GM21576 (cell line): ENCODE results near the gene UPK3B.
A peak's percentile ranks its signal among the peaks of the same experiment; 100 is the strongest.
"Not testable (repeated sequence)": the region's sequence is repeated elsewhere in the genome, so short reads cannot be mapped to it uniquely, and the experiment has no call there.

Experiments used
- ATAC-seq: cut with Tn5 transposase; IDR thresholded peaks from one replicate; pipeline ENCODE4 v1.9.1; 2021; ENCODE audit warnings: mild to moderate bottlenecking, moderate library complexity; ENCODE audit not compliant: unreplicated experiment

The UPK3B gene

DNA sequence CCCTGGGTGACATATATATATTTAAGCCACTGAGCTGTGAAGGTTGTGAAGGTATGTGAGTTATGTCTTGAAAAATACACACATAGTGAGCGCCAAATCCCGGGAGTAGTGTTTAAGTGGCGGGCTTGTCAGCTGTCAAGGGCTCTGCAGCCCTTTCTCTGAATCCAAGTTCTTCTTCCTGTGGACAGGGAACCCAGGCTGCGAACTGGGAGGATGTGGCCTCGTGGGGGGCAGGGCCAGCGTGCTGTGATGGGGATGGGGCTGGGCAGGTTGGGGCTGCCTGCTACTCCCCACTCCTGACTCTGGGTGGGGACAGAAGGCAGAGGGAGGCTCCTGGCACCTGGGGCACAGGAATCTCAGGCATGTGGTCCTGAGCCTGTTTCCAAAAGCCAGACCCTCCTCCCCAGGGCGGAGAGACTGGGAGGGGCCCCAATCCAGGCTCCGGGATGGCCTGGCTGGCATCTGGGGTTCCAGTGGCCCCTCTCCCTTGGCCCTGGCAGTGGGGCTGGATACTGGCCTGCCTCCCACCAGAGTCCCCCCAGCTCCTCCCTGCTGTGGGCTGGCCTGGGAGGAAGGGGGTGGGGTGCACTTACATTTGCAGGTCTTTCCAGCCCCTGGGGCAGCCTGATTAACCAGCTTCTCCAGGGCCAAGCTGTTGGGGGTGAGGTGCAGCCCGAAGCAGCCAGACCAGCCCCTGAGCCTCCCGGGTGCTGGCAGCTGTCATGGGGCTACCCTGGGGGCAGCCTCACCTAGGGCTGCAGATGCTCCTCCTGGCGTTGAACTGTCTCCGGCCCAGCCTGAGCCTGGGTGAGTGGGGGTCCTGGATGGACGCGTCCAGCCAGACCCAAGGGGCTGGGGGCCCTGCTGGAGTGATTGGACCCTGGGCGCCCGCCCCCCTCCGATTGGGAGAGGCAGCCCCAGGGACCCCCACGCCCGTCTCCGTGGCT lies at the start of gene UPK3B:
TSS of gene UPK3B (plus strand) at position 622 of the 947 bp plus-strand sequence. CDS start at position 723, 101 bp downstream.
- no peak for ATAC-seq

GRCh38 chr7:76460767-76461166 lies 49.6 kb upstream of the UPK3B start:
- not testable (repeated sequence) for ATAC-seq

DNA sequence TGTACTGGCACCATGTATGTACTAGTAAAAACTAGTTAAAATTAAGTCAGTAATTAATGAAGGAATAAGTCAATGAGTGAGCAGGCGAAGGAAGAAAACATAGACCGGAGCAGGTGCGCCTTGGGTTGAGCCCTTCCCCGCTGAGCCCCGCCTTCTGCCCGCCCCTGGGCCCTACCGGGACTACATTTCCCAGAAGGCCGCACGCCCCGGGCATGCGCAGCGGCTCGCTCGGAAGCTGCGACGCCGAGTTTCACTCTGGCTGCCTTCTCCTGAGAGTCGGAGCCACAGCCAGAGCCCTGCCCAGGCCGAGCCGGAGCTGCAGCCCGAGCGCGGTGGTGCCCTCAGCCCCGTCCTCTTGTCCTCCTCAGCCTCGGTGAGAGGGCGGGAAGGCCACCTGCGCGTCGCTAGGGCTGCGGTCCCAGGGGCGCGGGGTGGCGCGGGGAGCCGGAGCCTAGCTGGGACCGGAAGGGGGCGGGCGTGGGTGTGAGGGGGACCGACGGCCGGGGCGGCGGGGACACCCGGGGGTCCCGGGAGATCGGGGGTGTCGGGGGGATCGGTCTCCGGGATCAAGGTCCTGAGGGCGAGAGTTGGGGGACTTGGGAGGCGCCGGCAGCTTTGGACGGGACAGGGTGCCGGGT lies 48.8 kb upstream of the UPK3B start, which contains the start of gene DTX2:
TSS of gene DTX2 (plus strand) at position 246 of the 638 bp plus-strand sequence. CDS start 18,801 bp downstream, outside the sequence.
- ATAC-seq = peak; percentile 96

- ATAC-seq = peak; percentile 30
These were observed 48.0 kb upstream of the UPK3B start for GRCh38 chr7:76462271-76462882.

DNA sequence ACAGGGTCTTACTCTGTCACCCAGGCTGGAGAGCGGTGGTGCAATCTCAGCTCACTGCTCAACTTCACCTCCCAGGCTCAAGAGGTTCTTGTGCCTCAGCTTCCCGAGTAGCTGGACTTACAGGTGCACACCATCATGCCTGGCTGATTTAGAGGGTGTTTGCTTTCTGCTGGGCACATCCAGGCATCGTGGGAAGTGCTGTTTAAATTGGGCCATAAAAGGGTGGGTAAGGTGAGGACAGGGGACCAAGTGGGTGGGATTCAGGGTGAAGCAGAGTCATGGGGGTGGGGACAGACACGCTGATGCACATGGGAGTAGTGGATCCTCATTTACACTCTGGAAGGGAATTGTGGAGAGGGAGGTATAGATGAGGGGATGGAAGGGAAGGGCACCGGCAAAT lies 45.4 kb upstream of the UPK3B start:
- not testable (repeated sequence) for ATAC-seq

DNA sequence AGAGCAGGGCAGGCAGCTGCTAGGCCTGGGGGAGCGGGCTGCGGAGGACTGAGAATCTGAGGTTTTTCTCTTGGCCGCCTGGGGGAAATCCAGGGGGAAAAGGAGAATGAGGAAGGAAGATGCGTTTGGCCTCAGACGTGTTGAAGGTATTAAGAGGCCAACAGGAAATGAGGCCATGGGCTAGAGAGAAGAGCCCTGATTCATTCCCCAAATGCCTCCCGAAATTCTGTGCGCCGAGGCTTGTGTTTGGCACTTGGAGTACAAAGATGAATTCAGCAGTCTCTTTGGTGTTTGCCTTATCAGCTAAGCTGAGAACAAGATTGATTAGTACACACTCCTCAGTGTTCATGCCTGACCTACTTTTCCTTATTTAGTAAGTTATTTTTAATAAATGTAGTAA lies 44.4 kb upstream of the UPK3B start:
- not testable (repeated sequence) for ATAC-seq

DNA sequence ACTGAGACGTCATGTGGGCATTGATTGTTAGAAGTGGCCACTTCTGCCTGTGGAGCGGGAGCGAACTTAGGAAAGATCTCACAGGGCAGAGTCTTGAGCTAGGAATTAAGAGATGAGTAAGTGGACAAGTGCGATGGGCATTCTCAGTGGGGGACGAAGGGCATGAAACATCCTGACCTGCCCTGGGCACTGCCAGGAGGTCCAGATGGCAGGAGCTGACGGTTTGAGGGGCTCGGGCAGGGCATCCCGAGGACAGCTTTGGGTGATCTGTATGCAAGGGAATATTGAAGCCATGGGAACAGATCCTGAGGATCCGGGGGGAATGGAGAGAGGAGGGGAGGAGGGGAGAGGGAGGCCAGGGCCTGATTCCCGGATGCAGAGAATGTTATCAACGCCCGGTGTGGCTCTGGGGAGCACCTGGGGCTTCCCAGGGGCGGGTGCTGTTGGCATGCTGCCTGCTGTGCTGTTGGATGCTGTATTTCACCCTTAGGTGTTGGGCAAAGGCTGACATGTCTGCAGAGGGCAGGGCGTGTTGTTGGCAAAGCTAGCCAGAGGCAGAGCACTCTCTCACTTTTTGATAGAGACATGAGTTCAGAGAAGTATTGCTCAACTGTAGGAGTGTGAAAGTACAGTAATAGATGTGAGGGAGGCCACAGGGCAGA lies 42.5 kb upstream of the UPK3B start:
- ATAC-seq = not testable (repeated sequence)

DNA sequence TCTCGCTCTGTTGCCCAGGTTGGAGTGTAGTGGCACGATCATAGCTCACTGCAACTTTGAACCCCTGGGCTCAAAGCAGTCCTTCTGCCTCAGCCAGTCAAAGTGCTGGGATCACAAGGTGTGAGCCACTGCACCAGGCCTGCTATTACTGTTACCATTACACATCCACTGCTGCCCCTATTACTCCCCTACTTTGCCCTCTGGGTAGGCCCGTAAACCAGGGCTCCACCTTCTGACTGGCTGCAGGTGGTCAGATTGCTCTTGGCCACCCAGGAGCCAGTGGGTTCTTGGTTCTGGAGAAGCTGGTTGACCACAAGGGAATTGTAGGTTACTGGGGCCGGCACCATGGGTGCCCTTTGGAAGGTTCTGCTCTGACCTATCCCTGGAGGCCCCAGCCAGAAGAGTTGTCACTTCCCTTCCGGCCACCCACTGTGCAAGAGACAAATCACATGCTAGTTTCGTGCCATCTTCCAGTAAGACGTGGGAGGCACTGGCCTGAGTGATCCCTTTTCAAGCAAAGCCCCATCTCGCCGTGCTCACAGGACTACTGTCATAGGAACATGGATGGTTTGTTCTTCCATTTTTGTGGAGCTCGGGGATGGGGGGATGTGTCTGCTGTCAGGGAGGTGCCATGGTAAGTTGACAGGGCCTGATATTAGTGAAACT lies 38.7 kb upstream of the UPK3B start:
- not testable (repeated sequence) for ATAC-seq

- not testable (repeated sequence) for ATAC-seq
These were observed 37.3 kb upstream of the UPK3B start for GRCh38 chr7:76473097-76473496.

DNA sequence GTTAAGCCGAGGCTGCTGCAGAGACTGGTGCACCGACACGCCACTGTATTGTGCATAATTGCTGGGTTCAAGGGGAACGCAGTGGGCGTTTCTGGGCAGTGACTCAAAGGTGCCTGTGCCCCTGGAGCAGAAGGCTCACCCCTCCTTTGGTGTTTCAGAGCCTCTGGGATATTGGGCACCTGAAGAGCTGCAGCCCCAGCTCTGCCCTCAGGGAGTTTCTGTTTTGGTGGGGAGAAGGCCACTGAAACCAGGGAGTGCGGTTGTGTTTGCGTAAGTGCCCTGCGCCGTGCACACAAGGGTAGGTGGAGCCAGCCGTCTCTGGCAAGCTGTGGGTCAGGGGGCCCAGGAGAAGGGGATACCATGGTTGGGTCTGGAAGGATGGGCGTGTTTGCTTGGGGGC lies 34.1 kb upstream of the UPK3B start:
- not testable (repeated sequence) for ATAC-seq

DNA sequence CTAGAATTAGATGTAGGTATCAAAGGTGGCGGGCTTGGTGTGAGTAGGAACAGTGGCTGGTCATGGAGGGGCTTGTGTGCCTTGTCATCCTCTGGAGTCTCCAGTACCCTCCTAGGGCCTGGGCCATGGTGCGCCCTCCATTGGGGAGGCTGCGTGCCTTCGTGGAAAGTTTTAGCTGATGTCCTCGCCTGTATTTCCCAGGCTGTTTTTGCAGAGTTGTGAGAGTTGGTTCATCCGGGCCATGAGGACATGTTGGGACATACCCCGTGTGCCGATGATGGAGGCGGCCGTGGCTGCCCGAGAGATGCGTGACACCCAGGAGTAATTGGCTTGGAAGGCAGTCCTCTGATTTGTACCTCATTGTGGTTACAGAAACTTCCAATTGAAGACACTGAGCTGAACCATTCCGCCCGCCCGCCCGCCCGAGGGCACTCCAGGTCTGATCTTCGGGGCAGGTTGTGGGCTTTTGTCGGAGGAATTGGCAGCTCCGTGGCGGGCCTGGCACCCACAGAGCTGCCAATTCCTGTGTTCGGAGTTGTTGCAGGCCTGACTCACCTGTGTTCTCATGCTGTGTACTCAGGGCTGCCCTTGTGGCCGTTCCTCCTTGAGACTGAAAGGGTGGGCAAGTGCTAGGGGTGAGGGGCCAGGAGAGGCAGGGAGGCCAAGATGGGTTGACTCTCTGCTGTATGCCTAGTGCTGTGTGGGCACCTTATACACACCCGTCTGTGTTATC lies 33.4 kb upstream of the UPK3B start:
- ATAC-seq = not testable (repeated sequence)

DNA sequence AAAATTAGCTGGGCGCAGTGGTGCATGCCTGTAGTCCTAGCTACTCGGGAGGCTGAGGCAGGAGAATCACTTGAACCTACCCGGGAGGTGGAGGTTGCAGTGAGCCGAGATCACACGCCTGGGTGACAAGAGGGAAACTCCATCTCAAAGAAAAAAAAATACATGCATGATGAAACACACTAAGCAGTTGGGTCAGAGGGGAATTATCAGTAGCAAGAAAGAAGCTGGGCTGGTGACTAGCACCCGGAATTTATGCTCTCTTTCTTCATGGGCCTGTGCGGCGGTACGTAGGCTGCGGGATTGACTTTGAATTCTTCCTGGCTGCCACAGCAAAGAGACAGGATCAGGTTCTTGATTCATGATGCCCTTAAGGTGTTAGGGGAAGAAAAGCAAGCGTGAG lies 30.7 kb upstream of the UPK3B start:
- not testable (repeated sequence) for ATAC-seq

DNA sequence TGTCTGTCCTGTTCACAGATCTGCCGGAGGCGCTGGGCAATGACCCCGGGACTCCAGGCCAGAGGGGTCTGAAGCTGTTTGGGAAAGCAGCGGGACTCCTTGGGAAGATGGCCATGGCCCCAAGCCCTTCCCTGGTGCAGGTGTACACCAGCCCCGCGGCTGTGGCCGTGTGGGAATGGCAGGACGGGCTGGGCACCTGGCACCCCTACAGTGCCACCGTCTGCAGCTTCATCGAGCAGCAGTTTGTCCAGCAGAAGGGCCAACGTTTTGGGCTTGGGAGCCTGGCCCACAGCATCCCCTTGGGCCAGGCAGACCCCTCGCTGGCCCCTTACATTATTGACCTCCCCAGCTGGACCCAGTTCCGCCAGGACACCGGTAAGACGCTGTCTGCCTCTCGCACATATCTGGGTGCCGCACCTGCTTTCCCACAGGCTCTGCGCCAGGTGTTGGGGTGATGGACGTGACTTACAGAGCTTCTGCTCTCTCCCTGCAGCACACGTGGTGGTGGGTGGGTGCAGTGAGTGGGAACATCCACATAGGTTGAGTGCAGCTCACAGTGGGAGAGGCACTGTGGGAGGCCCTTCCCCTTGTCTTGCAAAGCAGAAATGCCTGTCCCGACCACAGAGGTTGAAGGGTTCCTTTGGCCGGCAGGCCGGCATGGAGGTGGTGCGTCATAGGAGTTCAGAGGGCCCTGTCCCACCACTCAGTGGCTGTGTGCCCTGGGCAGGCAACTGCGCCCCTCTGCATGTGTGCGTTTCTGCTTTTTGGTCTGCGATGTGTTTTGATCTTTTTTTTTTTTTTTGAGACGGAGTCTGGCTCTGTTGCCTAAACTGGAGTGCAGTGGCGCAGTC lies 29.7 kb upstream of the UPK3B start:
- not testable (repeated sequence) for ATAC-seq

DNA sequence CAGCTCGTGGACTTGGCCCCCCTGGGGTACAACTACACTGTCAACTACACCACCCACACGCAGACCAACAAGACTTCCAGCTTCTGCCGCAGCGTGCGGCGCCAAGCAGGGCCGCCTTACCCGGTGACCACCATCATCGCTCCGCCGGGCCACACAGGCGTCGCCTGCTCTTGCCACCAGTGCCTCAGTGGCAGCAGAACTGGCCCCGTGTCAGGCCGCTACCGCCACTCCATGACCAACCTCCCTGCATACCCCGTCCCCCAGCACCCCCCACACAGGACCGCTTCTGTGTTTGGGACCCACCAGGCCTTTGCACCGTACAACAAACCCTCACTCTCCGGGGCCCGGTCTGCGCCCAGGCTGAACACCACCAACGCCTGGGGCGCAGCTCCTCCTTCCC lies 27.7 kb upstream of the UPK3B start:
- not testable (repeated sequence) for ATAC-seq

DNA sequence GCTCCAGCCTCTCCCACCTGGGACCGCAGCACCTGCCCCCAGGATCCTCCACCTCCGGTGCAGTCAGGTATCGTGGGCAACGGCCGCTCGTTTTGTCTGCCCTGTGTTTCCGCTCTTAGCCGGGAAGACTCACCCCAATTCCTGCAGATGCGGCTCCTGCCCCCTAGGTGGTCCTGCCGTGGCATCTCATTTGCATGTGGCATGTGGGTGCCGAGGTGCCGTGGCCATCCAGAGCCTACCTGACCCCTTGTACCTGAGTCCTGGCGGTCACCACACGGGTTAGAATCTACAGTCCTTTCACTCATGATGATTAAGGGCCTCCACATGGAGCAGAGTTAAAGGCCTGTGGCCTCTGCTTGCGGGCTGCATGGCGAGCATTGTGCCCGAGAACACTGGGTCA lies 27.3 kb upstream of the UPK3B start:
- ATAC-seq = not testable (repeated sequence)

DNA sequence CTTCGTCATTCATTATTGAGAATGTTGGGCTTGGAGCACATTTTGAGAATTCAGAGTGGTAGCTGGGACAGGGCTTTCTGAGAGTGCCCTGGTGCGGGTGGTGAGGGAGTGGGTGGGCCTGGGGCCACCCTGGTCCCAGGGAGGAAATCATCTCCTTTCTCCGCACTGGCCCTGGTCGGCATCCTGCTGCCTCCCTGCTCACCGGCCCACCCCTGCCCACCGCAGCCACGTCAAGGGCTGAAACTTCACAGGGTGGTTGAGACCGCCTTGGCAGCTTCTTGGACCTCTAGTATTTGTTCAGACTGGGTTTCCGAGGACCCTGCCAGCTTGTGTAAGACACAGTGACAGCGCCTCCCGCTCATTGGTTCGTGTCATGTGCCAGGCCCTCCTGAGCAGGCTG lies 25.9 kb upstream of the UPK3B start:
- not testable (repeated sequence) for ATAC-seq

GRCh38 chr7:76485822-76486610 lies 24.3 kb upstream of the UPK3B start:
- peak; percentile 8 for ATAC-seq

- ATAC-seq = peak; percentile 98
These were observed 23.7 kb upstream of the UPK3B start for GRCh38 chr7:76486618-76487017.
